Measurements from ENCODE around the gene RANBP3. TPM values are rescaled to one million over a fixed set of nuclear protein-coding genes. Genes with fewer than 3 reads are reported as not detected.

RANBP3 gene
- total RNA-seq, 1 donor from 2014 or later: 81.9 TPM

DNA sequence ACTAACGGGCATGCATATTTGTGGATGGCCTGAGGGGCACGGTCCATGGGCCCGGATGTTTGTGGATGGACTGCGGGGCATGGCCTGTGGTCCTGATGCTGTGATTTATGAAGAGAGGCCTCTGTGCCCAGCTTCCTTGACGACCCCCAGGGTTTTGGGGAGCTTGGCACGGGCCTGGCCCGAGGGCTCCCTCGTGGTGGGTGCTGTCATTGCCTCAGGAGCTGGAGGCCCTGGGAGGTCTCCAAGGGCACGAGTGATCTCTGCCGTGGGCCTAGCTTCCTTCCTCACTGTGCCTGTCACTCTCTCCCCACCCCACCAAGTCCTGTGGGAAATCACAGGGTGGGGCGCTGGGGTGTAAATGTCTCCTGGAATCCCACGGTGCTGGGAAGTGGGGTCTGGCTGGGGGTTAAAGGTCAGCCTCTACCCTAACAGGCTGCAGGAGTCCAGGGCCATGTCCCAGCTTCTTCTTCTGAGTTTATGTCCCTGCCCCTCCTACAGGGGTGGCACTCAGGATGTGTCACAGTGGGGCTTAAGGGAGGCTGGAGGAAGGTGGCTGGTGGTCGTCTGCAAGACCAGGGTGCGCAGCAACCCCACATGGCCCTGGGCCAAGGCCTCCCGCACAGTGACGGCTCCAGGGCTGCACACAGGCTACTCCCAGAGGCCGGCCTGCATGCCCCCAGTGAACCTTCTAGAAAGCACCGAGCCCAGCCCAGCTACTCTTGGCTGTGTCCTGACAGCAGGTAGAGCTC is 27.6 kb upstream of the RANBP3 start:
- H3K4me3 ChIP-seq (ENCODE audit: low read depth, low read length): no peak overlapping the region
- TF ChIP-seq CTCF (conservative IDR thresholded peaks at IDR 0.05; ENCODE audit: low read depth, low read length): no peak
- no peak for DNase-seq (ENCODE audit: low read depth)

DNA sequence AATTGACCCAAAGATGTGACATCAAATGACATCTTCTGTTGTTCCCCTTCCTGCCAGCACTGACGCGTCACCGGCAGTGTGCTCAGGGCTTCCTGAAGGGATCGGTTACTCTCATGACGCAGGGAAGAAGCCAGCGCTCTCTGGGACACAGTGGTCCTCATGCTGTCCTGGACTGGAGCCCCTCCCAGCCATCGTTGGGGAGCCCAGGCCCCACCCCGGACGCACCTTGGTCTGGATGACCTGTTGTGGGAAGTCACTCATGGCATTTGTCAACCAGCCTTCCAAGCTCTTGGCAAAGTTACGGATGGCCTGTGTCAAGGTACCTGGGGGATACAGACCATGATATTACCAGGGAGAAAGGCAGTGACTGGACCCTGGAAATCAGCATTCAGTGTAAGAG is 26.0 kb upstream of the RANBP3 start:
- H3K4me3 ChIP-seq (ENCODE audit: low read depth, low read length): no peak overlapping the region
- TF ChIP-seq CTCF (conservative IDR thresholded peaks at IDR 0.05; ENCODE audit: low read depth, low read length): no peak
- no peak for DNase-seq (ENCODE audit: low read depth)

DNA sequence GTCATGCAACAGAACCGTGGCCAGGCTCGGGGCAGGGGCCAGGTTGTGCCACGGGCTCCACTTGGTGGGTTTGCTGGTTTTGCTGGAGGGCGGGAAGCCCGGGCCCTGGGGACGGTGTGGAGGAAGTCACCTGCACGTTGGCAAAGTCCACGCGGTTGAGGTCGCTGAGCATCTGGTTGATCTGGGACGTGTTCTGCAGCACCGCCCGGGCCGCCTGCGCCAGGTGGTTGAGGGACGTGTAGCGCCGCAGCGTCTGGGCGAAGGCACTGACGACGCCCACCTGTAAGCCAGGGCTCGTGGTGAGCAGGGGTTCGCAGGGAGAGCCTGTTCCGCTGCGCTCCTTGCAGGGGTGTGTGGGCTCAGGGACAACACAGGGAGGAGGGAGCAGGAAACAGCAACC is 24.7 kb upstream of the RANBP3 start:
- TF ChIP-seq CTCF (conservative IDR thresholded peaks at IDR 0.05; ENCODE audit: low read depth, low read length): no peak
- no peak for DNase-seq (ENCODE audit: low read depth)
- no peak overlapping the region for H3K4me3 ChIP-seq (ENCODE audit: low read depth, low read length)

DNA sequence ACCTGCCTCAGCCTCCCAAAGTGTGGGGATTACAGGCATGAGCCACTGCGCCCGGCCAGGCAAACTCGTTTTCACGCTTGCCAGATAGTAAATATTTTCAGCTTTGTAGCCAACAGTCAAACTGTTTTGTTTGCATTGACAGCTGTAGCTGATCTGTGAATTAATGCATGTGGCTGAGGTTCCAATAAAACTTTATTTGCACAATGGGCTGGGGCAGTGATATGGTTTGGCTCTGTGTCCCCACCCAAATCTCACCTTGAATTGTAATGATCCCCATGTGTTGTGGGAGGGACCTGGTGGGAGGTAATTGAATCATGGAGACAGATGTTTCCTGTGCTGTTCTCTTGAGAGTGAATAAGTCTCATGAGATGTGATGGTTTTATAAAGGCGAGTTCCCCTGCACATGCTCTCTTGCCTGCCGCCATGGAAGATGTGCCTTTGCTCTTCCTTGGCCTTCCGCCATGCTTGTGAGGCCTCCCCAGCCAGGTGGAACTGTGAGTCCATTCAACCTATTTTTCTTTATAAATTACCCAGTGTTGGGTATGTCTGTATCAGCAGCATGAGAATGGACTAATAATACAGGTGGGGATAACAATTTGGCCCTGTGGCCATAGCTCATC is 22.4 kb upstream of the RANBP3 start:
- no peak overlapping the region for H3K4me3 ChIP-seq (ENCODE audit: low read depth, low read length)
- TF ChIP-seq CTCF (conservative IDR thresholded peaks at IDR 0.05; ENCODE audit: low read depth, low read length): no peak
- no peak for DNase-seq (ENCODE audit: low read depth)

DNA sequence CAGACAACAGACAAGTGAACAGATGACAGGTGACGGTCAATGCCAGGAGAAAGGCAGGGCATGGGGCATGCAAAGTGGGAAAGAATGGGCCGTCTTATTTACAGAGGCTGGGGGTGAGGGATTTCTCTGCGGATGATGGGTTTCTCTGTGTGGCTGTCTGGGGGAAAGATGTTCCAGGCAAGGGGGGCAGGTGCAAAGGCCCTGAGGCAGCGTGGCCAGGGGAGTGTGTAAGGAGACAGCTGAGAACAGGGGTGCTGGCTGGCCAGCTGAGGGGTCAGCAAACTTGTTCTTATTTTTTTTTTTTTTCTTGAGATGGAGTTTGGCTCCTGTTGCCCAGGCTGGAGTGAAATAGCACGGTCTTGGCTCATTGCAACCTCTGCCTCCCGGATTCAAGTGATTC is 21.8 kb upstream of the RANBP3 start:
- no peak for TF ChIP-seq CTCF (conservative IDR thresholded peaks at IDR 0.05; ENCODE audit: low read depth, low read length)
- no peak overlapping the region for H3K4me3 ChIP-seq (ENCODE audit: low read depth, low read length)
- no peak for DNase-seq (ENCODE audit: low read depth)

- TF ChIP-seq CTCF (conservative IDR thresholded peaks at IDR 0.05; ENCODE audit: low read depth, low read length): peak; percentile 36
- no peak for DNase-seq (ENCODE audit: low read depth)
- H3K4me3 ChIP-seq (ENCODE audit: low read depth, low read length): no peak overlapping the region
Measured at GRCh38 chr19:5997371-5997770, 19.4 kb upstream of the RANBP3 start.
